Parathyroid adenoma (tissue), 2 donors: Measurements from ENCODE around the gene PRXL2B.

ENCODE experiments used
- H2AFZ ChIP-seq: fragments of 300-600 bp; sonication (generic); one replicate; pipeline ENCODE4 v1.7.0; 2017; ENCODE audit warnings: antibody characterized with exemption, mild to moderate bottlenecking
- H3K27ac ChIP-seq: fragments of 300-600 bp; sonication (generic); one replicate; pipeline ENCODE4 v1.7.0; 2017
- H3K27me3 ChIP-seq: fragments of 300-600 bp; sonication (generic); one replicate; pipeline ENCODE4 v1.7.0; 2017; ENCODE audit warnings: low read length; ENCODE audit not compliant: control insufficient read depth, insufficient read depth
- H3K36me3 ChIP-seq: fragments of 300-600 bp; sonication (generic); one replicate; pipeline ENCODE4 v1.7.0; 2017; ENCODE audit warnings: low read length; ENCODE audit not compliant: control insufficient read depth, insufficient read depth
- H3K4me1 ChIP-seq: fragments of 300-600 bp; sonication (generic); one replicate; pipeline ENCODE4 v1.7.0; 2017; ENCODE audit warnings: control low read depth
- H3K4me2 ChIP-seq: fragments of 300-600 bp; sonication (generic); one replicate; pipeline ENCODE4 v1.7.0; 2017; ENCODE audit warnings: low read length
- H3K4me3 ChIP-seq: fragments of 300-600 bp; sonication (generic); one replicate; pipeline ENCODE4 v1.7.0; 2017; ENCODE audit warnings: low read depth, low read length
- H3K79me2 ChIP-seq: fragments of 300-600 bp; sonication (generic); one replicate; pipeline ENCODE4 v1.7.0; 2017; ENCODE audit warnings: control low read depth
- H3K9ac ChIP-seq: fragments of 300-600 bp; sonication (generic); one replicate; pipeline ENCODE4 v1.7.0; 2017; ENCODE audit warnings: mild to moderate bottlenecking
- H3K9me3 ChIP-seq: fragments of 300-600 bp; sonication (generic); one replicate; pipeline ENCODE4 v1.7.0; 2017; ENCODE audit warnings: low read length; ENCODE audit not compliant: control insufficient read depth
- CTCF ChIP-seq: fragments of 300-600 bp; sonication (generic); IDR thresholded peaks from one replicate; pipeline ENCODE4 v1.7.0; 2017; ENCODE audit warnings: antibody characterized with exemption, mild to moderate bottlenecking
- donor health status: primary hyperparathyroidism.

PRXL2B gene

GRCh38 chr1:2604156-2604843 lies 17.7 kb downstream of the PRXL2B start:
- H3K4me3 ChIP-seq: no peak overlapping the region
- H3K4me2 ChIP-seq: no peak overlapping the region
- no peaks in the 10 kb centered on the region for H3K4me1 ChIP-seq
- no peak overlapping the region for H3K27ac ChIP-seq
- H3K79me2 ChIP-seq: no peaks in the 10 kb centered on the region
- no peaks in the 10 kb centered on the region for H3K9me3 ChIP-seq
- no peaks in the 10 kb centered on the region for H3K27me3 ChIP-seq
- H3K36me3 ChIP-seq: no peaks in the 10 kb centered on the region
- no peak for TF ChIP-seq CTCF
- H3K9ac ChIP-seq: no peak overlapping the region
- no peak overlapping the region for H2AFZ ChIP-seq

GRCh38 chr1:2604844-2605508 lies 18.4 kb downstream of the PRXL2B start:
- Histone ChIP-seq H3K9ac (no peak overlapping the region), H3K79me2 (no peaks in the 10 kb centered on the region), H3K4me3 (no peak overlapping the region), H2AFZ (no peak overlapping the region), H3K27ac (no peak overlapping the region), H3K9me3 (no peaks in the 10 kb centered on the region), H3K4me1 (no peaks in the 10 kb centered on the region), H3K36me3 (no peaks in the 10 kb centered on the region), H3K27me3 (no peaks in the 10 kb centered on the region), H3K4me2 (no peak overlapping the region)
- TF ChIP-seq CTCF: no peak

GRCh38 chr1:2605509-2606395 lies 19.2 kb downstream of the PRXL2B start:
- Histone ChIP-seq H3K27ac (no peak overlapping the region), H3K4me1 (no peaks in the 10 kb centered on the region), H3K79me2 (no peaks in the 10 kb centered on the region), H3K4me2 (no peak overlapping the region), H3K36me3 (no peaks in the 10 kb centered on the region), H3K27me3 (no peaks in the 10 kb centered on the region), H3K4me3 (no peak overlapping the region), H3K9ac (no peak overlapping the region), H2AFZ (no peak overlapping the region), H3K9me3 (no peaks in the 10 kb centered on the region)
- no peak for TF ChIP-seq CTCF

- Histone ChIP-seq H3K9ac (no peak overlapping the region), H3K9me3 (no peaks in the 10 kb centered on the region), H3K27ac (no peak overlapping the region), H3K27me3 (no peaks in the 10 kb centered on the region), H3K36me3 (no peaks in the 10 kb centered on the region), H3K79me2 (no peaks in the 10 kb centered on the region), H3K4me3 (no peak overlapping the region), H3K4me2 (no peak overlapping the region), H2AFZ (no peak overlapping the region), H3K4me1 (no peaks in the 10 kb centered on the region)
- TF ChIP-seq CTCF: no peak
Observed at GRCh38 chr1:2606396-2606880, 19.9 kb downstream of the PRXL2B start.
